HG03354 (cell line): ENCODE results near the gene CFAP100.

ENCODE experiments used
- ATAC-seq: cut with Tn5 transposase; IDR thresholded peaks from one replicate; pipeline ENCODE4 v1.9.1; 2021; ENCODE audit warnings: mild to moderate bottlenecking; ENCODE audit not compliant: unreplicated experiment, poor library complexity, severe bottlenecking

CFAP100 gene

DNA sequence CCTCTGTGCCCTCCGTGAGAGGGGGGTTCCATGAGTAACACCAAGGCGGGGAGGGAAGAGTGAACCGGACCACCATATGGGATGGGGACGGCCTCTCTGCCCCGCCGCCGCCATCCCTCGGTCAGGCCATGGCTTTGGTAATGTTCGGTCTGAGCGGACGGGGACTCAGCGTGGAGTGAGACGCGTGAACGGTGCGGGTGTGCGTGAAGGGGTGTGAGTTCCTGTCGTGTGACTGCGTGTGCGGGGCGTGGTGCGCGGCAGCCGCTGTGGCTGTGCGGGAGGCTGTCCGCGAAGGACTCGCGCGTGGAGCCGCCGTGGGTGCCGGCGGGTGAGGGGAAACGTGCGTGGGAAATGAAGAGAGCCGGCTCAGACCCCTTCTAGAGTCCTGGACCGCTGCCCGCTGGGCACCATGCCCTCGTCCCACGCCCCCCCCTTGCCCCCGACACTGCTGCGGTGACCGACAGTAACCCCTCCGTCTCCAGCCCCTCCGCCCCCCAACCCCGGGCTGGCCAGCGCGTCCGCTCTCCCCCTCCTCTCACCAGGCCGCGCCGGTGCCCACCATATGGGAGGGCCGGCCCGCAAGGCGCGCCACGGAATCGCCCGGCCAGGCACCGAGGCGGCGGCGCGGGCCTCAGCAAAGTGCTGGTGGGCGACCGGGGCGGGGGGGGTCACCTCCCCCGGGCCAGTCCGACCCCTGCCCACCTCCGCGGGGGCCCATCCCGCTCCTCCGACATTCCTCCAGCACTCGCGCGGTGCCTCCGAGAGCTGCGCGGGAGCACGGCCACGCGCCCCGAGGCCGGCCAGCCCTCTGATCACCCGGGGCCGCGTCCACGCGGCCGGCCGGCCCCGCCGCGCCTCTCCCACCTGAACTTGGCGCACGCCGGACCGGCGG, 38.1 kb upstream of the CFAP100 start:
- ATAC-seq, result no peak

- ATAC-seq, result peak; percentile 89
Measured at GRCh38 chr3:126357295-126358037, 37.2 kb upstream of the CFAP100 start, which contains the start of gene KLF15. Gene KLF15 (minus strand): TSS chr3:126357408. CDS start chr3:126352922, 4,486 bp downstream.

DNA sequence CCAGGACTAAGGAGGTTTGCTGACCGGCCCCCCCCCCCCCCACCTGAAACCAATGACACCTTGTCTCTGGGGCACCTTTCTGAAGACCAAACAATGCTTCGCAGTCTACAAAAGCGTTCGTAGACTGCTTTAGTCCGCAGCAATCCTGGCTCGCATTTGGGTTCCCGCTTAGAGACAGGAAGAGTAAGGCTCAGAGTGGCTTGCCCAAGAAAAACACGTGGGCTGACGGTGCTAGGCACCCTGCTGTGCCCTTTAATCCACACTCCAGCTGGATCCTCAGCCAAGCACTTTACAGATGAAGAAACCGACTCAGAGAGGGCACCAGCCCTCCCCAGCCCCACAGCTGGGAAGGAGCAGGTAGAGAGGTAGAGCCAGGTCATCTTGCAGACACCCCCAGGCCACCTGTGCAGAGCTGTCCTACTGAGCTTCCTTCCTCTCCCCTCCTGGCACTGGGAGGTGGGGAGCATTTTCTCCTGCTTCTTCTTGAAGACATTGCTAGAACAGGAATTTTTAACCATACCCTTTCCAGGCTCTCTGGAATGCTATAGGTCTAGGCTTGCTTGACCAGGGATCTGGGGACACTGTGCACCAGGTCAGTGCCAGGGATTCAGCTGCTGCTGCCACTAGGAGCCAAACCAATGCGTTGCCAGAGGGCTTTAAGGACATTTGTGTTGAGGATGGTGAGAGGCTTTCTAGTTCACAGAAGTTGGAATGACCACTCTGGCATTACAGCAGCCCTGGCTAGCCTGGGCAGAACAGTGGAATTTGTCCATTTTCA, 36.5 kb upstream of the CFAP100 start:
- no peak for ATAC-seq

GRCh38 chr3:126358816-126359181, 35.9 kb upstream of the CFAP100 start:
- no peak for ATAC-seq

DNA sequence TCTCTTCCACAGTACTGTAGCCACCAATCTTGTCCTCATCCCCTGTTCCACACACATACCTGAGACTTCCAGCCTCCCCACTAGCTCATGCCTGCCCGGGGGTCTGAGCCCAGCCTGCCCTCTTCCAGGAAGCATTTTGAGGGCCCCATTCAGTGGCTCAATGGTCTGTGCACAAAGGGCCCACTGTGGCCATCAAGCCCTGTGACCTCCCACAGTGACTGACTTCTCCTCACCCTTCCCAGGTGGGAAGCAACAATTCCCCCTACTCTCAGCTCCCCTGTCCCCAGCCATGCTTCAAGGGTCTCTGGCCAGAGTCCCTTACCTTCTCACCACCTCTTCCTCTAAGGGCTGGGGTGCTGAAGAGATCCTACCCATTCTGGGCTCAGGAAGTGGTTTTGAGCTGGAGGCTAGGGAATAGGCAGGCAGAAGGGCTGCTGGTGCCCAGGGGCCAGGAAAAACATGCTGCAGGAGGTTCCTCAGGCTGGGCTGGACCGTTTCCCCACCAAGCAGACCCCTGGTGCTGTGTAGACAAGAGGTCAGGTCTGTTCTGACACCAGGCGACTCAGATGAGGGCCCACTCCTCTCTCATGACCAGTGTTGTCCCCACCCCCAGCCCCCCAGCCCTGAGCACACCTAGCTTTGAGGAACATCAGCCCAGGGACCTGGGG, 34.5 kb upstream of the CFAP100 start:
- ATAC-seq, result no peak

- ATAC-seq, result no peak
Measured at GRCh38 chr3:126360714-126361060, 34.0 kb upstream of the CFAP100 start.

DNA sequence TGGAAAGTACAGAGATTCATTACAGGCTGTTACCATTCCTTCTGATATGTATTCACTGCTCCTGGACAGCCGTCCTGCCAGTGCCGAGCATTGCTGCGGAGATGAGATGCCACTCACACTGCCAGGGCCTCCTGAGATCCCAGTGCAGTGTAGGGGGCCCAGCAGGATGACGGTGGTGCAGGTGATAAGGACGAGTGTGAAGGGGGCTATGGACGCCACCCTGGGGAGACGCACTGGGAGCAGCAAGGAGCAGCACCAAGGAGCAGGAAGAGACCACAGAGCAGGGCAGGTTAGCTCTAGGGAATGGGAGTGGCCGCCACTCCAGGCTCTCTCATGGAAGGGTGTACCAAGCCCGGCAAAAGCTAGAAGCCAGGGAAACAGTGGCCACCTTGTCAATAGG, 33.5 kb upstream of the CFAP100 start:
- ATAC-seq, result no peak

DNA sequence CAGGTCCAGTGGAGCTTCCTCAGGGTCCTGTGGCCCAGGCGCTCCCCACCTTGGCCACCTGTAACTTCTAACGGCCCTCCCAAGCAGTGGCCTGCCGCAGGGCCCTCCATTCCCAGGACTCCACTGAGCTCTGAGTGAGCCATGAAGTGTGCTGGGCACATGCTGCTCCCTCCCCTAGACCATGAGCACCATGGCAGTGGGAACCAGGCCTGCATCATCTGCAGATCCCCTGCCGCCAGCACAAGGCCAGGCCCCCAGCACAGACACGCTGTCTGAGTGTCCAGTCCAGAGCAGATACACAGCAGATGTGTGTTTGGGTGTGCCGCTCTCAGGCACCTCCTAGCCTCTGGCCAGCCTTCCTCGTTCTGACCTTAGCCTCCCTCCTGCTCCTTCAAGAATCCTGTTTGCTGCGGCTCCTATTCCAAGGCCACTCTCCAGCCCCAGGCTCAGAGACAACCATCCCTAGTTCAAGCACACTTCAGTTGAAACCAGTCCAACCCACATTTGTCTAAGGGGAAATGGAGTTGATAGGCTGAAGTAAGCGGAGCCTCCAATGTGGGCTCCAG, 30.5 kb upstream of the CFAP100 start:
- no peak for ATAC-seq

DNA sequence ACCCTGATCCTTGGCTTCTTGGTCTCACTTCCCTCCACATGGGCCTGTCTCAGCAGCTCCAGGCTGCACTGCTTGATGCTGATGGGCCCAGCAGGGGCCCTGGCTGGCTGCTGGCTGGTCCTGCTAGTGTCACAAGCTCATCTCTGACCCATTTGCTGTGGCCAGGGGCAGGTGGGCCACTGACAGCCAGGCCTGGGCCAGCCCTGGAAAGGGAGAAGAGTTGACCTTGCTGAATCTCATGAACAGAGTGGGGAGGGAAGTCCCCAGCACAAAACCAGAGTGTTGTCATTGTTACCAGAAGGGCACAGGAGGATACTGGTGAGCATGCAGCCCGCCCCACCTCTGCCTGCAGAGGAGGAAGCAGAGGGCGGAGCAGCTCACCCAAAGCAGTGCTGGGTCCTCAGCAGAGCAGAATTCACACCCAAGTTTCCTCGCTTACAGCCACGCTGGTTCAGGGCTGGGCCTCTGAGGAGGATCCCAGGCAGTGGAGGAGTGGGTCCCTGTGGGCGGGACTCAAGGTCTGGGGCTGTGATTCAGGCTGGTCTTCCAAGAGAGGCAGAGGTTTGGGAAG, 29.9 kb upstream of the CFAP100 start:
- no peak for ATAC-seq

GRCh38 chr3:126365351-126366277, 29.1 kb upstream of the CFAP100 start:
- no peak for ATAC-seq

DNA sequence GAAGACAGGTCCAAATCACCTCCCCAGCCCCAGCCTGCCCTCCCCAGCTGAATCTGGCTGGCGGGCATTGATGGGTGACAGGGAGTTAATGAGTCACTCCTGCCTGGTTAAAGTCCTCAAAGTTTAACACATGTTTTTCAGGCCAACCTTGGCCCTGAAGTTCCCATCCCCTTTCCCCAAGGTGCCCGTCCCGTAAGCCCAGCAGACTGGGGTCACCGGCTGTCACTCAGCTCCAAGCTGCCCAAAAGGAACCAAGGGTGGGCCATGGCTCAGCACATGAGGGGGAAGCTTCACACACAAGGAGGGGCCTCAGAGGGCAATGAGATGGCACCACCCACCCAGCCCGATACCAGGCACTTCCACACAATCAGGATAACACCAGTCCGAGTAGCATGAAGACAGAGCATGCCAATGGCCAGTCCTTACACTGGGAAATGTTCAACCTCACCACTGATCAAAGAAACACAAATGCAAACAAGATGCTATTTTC, 27.3 kb upstream of the CFAP100 start:
- ATAC-seq, result no peak

DNA sequence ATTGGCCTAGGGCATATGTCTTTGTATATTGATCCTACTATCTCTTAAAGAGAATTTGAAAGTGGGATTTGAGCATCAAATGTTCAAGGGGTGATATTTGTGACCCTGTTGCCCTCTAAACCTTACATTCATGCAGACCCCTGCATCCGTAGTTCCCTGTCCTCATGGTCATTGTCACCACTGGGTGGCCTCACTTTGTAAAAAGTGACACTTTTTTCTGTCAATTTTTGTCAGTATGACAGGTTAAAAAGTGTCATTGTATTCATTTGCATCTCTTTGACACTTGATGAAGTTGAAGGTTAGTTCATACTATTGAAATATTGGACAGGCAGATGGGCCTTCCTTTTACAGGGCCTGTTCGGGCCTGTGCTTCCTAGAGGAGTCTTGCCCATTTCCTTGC, 25.2 kb upstream of the CFAP100 start:
- no peak for ATAC-seq

DNA sequence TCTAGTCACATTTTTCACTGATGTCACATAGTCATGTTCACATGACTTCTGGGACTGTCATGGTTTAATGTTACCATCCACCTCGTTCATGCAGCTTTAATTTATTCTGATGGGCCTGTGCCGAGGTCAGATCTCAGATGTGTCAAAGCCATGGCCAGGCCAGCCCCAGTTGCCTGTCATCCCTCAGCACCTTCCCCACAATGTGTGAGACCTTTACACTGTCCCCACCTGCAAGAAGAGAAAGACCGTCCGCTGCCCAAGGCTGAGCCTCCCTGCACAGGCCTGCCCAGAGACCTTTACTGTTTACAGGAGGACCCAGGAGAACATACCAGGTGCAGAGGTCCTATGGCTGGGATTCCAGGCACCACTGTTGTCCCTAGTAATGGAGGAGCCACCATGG, 24.7 kb upstream of the CFAP100 start:
- no peak for ATAC-seq

- no peak for ATAC-seq
Measured at GRCh38 chr3:126370606-126371005, 24.1 kb upstream of the CFAP100 start.

DNA sequence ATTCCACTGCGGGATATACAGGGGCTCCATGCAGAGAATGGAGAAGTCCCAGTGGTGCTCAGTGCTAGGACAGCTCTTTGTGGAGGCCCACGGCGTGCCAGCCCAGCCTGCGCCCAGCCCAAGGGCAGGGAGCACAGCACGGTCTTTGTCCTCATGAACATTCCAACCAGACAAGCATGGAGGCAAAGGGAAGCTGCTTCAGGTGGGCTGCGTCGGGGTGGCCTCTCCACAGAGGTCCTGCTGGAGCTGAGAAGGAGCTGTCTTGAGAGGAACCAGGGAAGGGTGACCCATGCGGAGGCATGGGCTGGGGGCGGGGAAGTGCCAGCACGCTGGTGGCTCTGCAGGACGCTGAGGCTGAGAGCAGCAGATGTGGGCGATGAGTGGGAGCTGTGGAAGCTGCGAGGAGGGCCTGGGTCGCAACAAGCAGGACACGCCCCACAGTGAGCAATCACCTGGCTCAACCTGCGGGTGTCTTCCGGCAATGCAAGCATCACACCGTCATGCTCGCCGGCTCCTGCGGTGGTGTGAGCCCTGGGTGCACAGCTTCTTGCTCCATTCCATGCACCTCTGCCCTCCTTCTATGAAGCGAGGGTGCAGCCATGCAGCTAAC, 23.5 kb upstream of the CFAP100 start:
- no peak for ATAC-seq

- ATAC-seq, result no peak
Measured at GRCh38 chr3:126372413-126373145, 22.1 kb upstream of the CFAP100 start.

DNA sequence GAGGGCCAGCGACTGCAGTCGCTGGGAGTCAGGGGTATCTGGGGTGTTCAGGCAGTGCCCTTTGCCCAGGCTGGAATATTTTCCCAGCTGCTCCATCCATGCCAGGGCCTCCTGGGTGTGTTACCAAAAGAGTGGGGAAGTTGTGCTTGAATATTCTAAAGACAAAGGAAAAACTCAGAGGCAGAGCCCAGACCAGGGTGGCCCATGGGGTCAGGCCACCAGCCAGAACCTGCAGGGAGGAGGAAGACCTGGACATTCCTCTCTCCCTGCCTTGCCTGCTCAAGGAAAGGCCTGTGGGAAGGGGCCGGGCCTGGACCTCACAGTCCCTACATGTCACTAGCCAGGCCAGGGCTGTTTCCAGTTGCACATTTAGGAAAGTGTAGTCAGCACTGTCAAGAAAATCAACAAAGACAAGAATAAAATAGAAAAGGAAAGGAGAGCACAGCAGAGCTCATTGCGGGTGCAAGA, 21.5 kb upstream of the CFAP100 start:
- no peak for ATAC-seq
